Mesothelial cell of epicardium (in vitro differentiated cells): ENCODE measurements around the gene CENPF. TPM values are rescaled to one million over a fixed set of nuclear protein-coding genes. Genes with fewer than 3 reads are reported as not detected.

Experiments used
- DNase-seq, 2 experiments: peaks; one replicate each; pipeline ENCODE4 v3.0.0; 2021; ENCODE audit warnings: low spot score in 2 of 2; ENCODE audit not compliant: unreplicated experiment in 2 of 2
- H3K27ac Mint-ChIP-seq: 2 replicates; pipeline ENCODE4 v1.8.0; 2021; ENCODE audit warnings: mixed read lengths
- H3K27me3 Mint-ChIP-seq: 2 replicates; pipeline ENCODE4 v1.8.0; 2021; ENCODE audit warnings: low read depth, mixed read lengths
- H3K36me3 Mint-ChIP-seq: 2 replicates; pipeline ENCODE4 v1.8.0; 2021; ENCODE audit warnings: mixed read lengths
- H3K4me1 Mint-ChIP-seq: 2 replicates; pipeline ENCODE4 v1.8.0; 2021; ENCODE audit warnings: mixed read lengths
- H3K4me3 Mint-ChIP-seq: 2 replicates; pipeline ENCODE4 v1.8.0; 2021; ENCODE audit warnings: mild to moderate bottlenecking, moderate library complexity, mixed read lengths
- H3K9me3 Mint-ChIP-seq: 2 replicates; pipeline ENCODE4 v1.8.0; 2021; ENCODE audit warnings: mixed read lengths
- total RNA-seq: library from RNA; stranded (reverse); gene quantifications from 3 replicates; pipeline ENCODE4 v1.2.1, GENCODE V29; 2021
- TF ChIP-seq, protein P1 (sequence below): fragments of 200-600 bp; sonication (generic); IDR thresholded peaks from one replicate; pipeline ENCODE4 v1.5.0; 2021; ENCODE audit warnings: antibody characterized with exemption; ENCODE audit not compliant: unreplicated experiment

CENPF gene
- total RNA-seq, 1 donor from 2014 or later, result 58.1 TPM

DNA sequence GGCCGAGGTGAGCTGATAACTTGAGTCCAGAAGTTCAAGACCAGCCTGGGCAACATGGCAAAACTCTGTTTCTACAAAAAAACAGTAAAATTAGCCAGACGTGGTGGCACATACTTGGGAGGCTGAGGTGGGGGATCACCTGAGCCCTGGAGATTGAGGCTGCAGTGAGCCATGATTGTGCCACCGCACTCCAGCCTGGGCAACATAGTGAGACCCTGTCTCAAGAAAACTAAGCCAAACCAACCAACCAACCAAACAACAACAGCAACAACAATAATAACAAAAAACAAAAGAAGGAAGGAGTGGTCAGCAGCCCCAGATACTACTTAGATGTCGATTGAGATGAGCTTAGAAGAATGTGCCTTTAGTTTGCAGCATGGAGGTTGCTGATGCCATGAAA, 47.7 kb downstream of the CENPF start:
- TF ChIP-seq, protein P1, sequence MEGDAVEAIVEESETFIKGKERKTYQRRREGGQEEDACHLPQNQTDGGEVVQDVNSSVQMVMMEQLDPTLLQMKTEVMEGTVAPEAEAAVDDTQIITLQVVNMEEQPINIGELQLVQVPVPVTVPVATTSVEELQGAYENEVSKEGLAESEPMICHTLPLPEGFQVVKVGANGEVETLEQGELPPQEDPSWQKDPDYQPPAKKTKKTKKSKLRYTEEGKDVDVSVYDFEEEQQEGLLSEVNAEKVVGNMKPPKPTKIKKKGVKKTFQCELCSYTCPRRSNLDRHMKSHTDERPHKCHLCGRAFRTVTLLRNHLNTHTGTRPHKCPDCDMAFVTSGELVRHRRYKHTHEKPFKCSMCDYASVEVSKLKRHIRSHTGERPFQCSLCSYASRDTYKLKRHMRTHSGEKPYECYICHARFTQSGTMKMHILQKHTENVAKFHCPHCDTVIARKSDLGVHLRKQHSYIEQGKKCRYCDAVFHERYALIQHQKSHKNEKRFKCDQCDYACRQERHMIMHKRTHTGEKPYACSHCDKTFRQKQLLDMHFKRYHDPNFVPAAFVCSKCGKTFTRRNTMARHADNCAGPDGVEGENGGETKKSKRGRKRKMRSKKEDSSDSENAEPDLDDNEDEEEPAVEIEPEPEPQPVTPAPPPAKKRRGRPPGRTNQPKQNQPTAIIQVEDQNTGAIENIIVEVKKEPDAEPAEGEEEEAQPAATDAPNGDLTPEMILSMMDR, result no peak
- H3K27me3 Mint-ChIP-seq, result no peaks in the 10 kb centered on the region
- no peak for DNase-seq
- H3K9me3 Mint-ChIP-seq, result no peaks in the 10 kb centered on the region
- H3K27ac Mint-ChIP-seq, result no peak overlapping the region
- H3K36me3 Mint-ChIP-seq, result peaks cover 51% of the 10 kb centered on the region
- no peak overlapping the region for H3K4me3 Mint-ChIP-seq
- H3K4me1 Mint-ChIP-seq, result no peaks in the 10 kb centered on the region

DNA sequence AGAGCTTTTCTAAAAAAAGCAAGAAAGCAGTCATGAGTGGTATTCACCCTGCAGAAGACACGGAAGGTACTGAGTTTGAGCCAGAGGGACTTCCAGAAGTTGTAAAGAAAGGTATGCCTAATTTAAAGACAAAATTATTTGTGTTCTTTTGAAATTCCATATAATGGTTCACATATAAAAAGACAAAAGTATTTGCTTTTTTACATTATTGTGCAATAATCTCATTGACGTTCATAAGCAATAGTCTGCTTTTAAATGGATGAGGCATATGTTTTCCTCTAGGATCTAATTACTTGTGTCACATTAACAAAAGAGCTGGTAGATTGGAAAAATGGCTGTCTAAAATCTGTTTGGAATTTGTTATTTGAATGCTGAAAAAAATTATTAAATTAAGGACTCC, 54.3 kb downstream of the CENPF start:
- Mint-ChIP-seq H3K4me1 (peaks cover 20% of the 10 kb centered on the region), H3K27me3 (no peaks in the 10 kb centered on the region), H3K36me3 (peaks cover 23% of the 10 kb centered on the region), H3K9me3 (no peaks in the 10 kb centered on the region), H3K4me3 (no peak overlapping the region), H3K27ac (no peak overlapping the region)
- TF ChIP-seq, protein P1, result no peak
- DNase-seq, result no peak

DNA sequence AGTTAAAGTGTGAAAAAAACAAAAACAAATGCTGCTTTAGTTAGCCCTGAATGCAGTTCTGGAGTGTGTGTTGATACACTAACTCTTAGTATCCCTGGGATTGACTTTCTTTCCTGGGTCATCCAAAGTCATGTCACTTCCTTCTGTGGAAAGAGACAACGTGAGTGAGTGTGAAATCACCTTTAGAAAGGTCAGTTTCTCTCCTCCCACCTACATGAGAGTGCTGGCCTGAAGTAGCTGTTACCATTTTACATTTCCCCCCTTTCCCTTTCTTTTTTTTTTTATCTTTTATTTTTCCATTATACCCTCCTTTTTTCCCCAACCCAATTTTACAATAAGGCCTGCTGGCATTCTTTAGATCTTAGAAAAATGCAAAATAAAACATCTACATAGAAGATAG, 55.2 kb downstream of the CENPF start:
- Mint-ChIP-seq H3K27me3 (no peaks in the 10 kb centered on the region), H3K4me3 (no peak overlapping the region), H3K36me3 (peaks cover 18% of the 10 kb centered on the region), H3K4me1 (peaks cover 22% of the 10 kb centered on the region), H3K9me3 (no peaks in the 10 kb centered on the region), H3K27ac (no peak overlapping the region)
- TF ChIP-seq, protein P1, result no peak
- no peak for DNase-seq

DNA sequence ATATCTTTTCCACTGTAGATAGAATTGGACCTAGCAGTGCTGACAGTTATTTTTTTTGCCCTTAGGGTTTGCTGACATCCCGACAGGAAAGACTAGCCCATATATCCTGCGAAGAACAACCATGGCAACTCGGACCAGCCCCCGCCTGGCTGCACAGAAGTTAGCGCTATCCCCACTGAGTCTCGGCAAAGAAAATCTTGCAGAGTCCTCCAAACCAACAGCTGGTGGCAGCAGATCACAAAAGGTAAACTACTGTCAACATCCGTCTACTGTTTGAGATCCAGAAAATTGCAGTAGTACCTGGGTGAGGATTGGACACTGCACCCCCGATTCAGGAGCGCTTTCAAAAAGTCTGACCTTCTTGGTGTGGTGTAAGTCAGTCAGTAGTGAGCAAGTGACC, 55.8 kb downstream of the CENPF start:
- Mint-ChIP-seq H3K9me3 (no peaks in the 10 kb centered on the region), H3K27me3 (no peaks in the 10 kb centered on the region), H3K36me3 (peaks cover 15% of the 10 kb centered on the region), H3K4me1 (peaks cover 22% of the 10 kb centered on the region), H3K27ac (no peak overlapping the region), H3K4me3 (no peak overlapping the region)
- peak; percentile 20 to 41 for DNase-seq
- TF ChIP-seq, protein P1, result no peak

DNA sequence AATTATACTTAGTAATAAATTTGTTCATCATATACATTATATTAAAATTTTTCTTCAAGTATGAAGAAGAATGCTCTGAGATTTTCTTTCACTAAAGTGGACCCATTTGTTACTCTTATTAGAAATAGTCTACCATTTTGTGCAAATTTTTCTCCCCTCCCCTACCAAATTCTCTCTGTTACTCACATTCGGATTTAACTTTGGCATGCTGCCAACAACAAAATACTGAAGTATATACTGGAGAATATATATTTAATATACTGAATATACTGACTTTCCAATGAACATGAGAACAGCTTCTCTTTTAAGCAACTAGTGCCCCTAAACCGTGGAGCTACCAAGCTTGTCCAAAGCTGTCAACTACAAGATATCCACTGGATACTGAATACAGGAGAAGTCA, 57.2 kb downstream of the CENPF start:
- Mint-ChIP-seq H3K4me1 (peaks cover 22% of the 10 kb centered on the region), H3K4me3 (no peak overlapping the region), H3K27me3 (no peaks in the 10 kb centered on the region), H3K9me3 (no peaks in the 10 kb centered on the region), H3K36me3 (peaks cover 11% of the 10 kb centered on the region), H3K27ac (no peak overlapping the region)
- TF ChIP-seq, protein P1, result no peak
- DNase-seq, result no peak

DNA sequence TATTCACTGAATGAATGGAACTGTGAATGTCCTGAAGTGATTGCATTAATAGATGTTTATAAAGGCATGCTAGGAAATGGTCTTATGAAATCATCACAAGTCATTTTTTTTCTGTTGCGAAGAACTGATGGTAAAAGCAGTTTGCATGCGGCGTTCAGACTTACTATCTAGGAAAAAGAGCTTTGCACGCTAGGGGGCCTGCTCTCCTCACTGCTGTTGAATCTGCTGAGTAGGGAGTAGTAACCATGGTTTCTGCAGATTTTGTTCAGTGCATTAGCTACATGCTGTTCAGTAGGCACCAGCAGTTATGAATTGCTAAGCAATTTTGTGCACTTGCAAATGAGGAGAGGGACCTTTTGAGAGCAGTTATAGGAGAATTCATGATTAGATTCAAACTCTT, 57.9 kb downstream of the CENPF start:
- H3K9me3 Mint-ChIP-seq, result no peaks in the 10 kb centered on the region
- H3K27ac Mint-ChIP-seq, result no peak overlapping the region
- H3K36me3 Mint-ChIP-seq, result peaks cover 7% of the 10 kb centered on the region
- DNase-seq, result peak; percentile 25 to 54
- H3K4me1 Mint-ChIP-seq, result peaks cover 22% of the 10 kb centered on the region
- no peak overlapping the region for H3K4me3 Mint-ChIP-seq
- TF ChIP-seq, protein P1, result peak; percentile 47
- H3K27me3 Mint-ChIP-seq, result no peaks in the 10 kb centered on the region
